ENCODE measurements around the gene POLL.

Gene POLL

DNA sequence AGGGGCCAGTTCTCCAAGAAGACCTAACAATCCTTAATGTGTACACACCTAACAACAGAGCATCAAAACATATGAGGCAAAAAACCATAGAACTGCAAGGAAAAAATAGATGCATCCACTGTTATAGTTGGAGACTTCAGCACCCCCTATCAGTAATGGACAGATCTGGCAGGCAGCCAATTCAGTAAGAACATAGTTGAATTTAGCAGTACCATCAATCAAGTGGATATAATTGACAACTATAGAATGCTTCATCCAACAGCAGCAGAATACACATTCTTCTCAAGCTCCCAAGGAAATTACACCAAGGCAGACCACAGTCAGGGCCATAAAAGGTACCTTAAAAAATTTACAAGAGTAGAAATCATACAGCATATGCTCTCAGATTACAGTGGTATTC, 42.2 kb downstream of the POLL start:
- Histone ChIP-seq H3K4ac (ENCODE audit: low read length) (no peak overlapping the region), H4K8ac (ENCODE audit: low read depth, low read length) (no peak overlapping the region), H3K9ac (ENCODE audit: low read depth, low read length, poor library complexity) (no peak overlapping the region), H2BK15ac (ENCODE audit: low read length) (no peak overlapping the region), H2AK5ac (ENCODE audit: low read depth, low read length) (no peak overlapping the region), H3K14ac (ENCODE audit: low read length) (no peak overlapping the region), H2BK12ac (ENCODE audit: low read length) (no peak overlapping the region), H3K27ac (replicated peaks; ENCODE audit: low read length) (no peak overlapping the region), H3K18ac (ENCODE audit: low read length) (no peak overlapping the region), H3K36me3 (replicated peaks in 1 of 2; ENCODE audit: control insufficient read depth in 2 of 2, insufficient read depth in 2 of 2, low read length in 2 of 2) (peaks cover 0 to 4% of the 10 kb centered on the region in 2 donors), H2BK120ac (ENCODE audit: low read depth, low read length) (no peak overlapping the region), H3K4me1 (ENCODE audit: control insufficient read depth in 2 of 2, insufficient read depth in 1 of 2, low read depth in 1 of 2, low read length in 2 of 2) (no peaks in the 10 kb centered on the region), H3K9me3 (replicated peaks in 1 of 2; ENCODE audit: control insufficient read depth in 2 of 2, insufficient read depth in 1 of 2, low read depth in 1 of 2, low read length in 2 of 2) (no peaks in the 10 kb centered on the region), H3K4me3 (ENCODE audit: low read length in 2 of 2) (no peak overlapping the region), H3K79me1 (ENCODE audit: low read depth, low read length) (no peaks in the 10 kb centered on the region), H3K23ac (ENCODE audit: low read depth, low read length, poor library complexity) (no peak overlapping the region), H4K91ac (ENCODE audit: low read depth, low read length, poor library complexity) (no peak overlapping the region), H2BK5ac (ENCODE audit: low read length) (no peak overlapping the region), H3K27me3 (ENCODE audit: control insufficient read depth in 3 of 3, insufficient read depth in 3 of 3, low read depth in 1 of 3, low read length in 3 of 3) (no peaks in the 10 kb centered on the region), H3K4me2 (ENCODE audit: insufficient read depth, low read length, poor library complexity, severe bottlenecking) (no peak overlapping the region), H2AFZ (ENCODE audit: low read length) (no peak overlapping the region)
- no peak for DNase-seq (ENCODE audit: low spot score)

DNA sequence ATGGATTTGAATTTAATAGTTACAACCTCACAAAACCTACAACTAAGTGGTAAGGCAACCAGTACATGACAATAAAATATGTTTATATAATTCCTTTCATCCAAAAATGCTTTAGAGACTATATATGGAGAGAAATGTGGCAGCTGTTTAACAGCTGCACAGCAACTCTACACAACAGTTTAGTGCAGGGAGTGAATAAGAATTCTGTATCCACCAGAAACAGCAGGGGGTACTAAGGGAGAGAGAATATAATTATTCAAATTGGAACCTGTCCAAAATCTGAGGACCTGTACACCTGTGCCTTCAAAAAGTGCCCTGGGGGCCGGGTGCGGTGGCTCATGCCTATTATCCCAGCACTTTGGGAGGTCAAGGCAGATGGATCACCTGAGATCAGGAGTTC, 49.6 kb downstream of the POLL start:
- Histone ChIP-seq H2BK15ac (ENCODE audit: low read length) (no peak overlapping the region), H2BK5ac (ENCODE audit: low read length) (no peak overlapping the region), H3K9ac (ENCODE audit: low read depth, low read length, poor library complexity) (no peak overlapping the region), H2BK12ac (ENCODE audit: low read length) (no peak overlapping the region), H3K4me1 (ENCODE audit: control insufficient read depth in 2 of 2, insufficient read depth in 1 of 2, low read depth in 1 of 2, low read length in 2 of 2) (peaks cover 2 to 4% of the 10 kb centered on the region in 2 donors), H3K4me2 (ENCODE audit: insufficient read depth, low read length, poor library complexity, severe bottlenecking) (no peak overlapping the region), H3K36me3 (replicated peaks in 1 of 2; ENCODE audit: control insufficient read depth in 2 of 2, insufficient read depth in 2 of 2, low read length in 2 of 2) (peaks cover 2 to 24% of the 10 kb centered on the region in 2 donors), H3K9me3 (replicated peaks in 1 of 2; ENCODE audit: control insufficient read depth in 2 of 2, insufficient read depth in 1 of 2, low read depth in 1 of 2, low read length in 2 of 2) (no peaks in the 10 kb centered on the region), H4K8ac (ENCODE audit: low read depth, low read length) (no peak overlapping the region), H3K27me3 (ENCODE audit: control insufficient read depth in 3 of 3, insufficient read depth in 3 of 3, low read depth in 1 of 3, low read length in 3 of 3) (no peaks in the 10 kb centered on the region), H3K18ac (ENCODE audit: low read length) (no peak overlapping the region), H3K23ac (ENCODE audit: low read depth, low read length, poor library complexity) (no peak overlapping the region), H2AK5ac (ENCODE audit: low read depth, low read length) (no peak overlapping the region), H3K4ac (ENCODE audit: low read length) (no peak overlapping the region), H3K14ac (ENCODE audit: low read length) (no peak overlapping the region), H4K91ac (ENCODE audit: low read depth, low read length, poor library complexity) (no peak overlapping the region), H3K27ac (replicated peaks; ENCODE audit: low read length) (no peak overlapping the region), H3K4me3 (ENCODE audit: low read length in 2 of 2) (no peak overlapping the region), H2BK120ac (ENCODE audit: low read depth, low read length) (no peak overlapping the region), H2AFZ (ENCODE audit: low read length) (no peak overlapping the region), H3K79me1 (ENCODE audit: low read depth, low read length) (no peaks in the 10 kb centered on the region)
- no peak for DNase-seq (ENCODE audit: low spot score)
- no CpG with 5 or more reads among the region's 2 CpGs for WGBS, 2 donors (ENCODE audit: extremely low coverage in 2 of 2, insufficient read length in 2 of 2, insufficient replicate concordance in 1 of 2)

DNA sequence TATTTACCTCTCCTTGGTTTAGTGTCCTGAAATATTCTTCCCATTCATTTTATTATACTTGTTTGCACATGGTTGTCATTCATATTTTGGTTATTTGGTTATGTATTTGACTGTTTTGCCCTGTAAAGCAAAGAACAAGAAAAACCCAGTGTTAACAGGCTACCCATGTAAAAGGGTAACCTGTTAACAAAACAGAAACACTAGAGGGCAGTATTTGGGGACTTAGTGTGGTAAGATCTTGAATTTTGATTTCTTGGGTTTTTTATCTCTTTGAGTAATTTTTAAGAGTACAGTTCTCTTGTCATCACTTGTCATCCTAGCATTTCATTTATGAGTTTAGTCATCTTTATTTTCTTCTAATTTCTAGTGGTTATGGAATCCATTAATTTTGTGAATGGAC, 51.3 kb downstream of the POLL start:
- H3K14ac ChIP-seq (ENCODE audit: low read length), result no peak overlapping the region
- H2BK15ac ChIP-seq (ENCODE audit: low read length), result no peak overlapping the region
- no peak overlapping the region for H3K27ac ChIP-seq (replicated peaks; ENCODE audit: low read length)
- peaks cover 2 to 4% of the 10 kb centered on the region in 2 donors for H3K4me1 ChIP-seq (ENCODE audit: control insufficient read depth in 2 of 2, insufficient read depth in 1 of 2, low read depth in 1 of 2, low read length in 2 of 2)
- H3K4me3 ChIP-seq (ENCODE audit: low read length in 2 of 2), result no peak overlapping the region
- no peak overlapping the region for H2BK5ac ChIP-seq (ENCODE audit: low read length)
- no peak overlapping the region for H3K4ac ChIP-seq (ENCODE audit: low read length)
- H2BK12ac ChIP-seq (ENCODE audit: low read length), result no peak overlapping the region
- H2AFZ ChIP-seq (ENCODE audit: low read length), result no peak overlapping the region
- H3K36me3 ChIP-seq (replicated peaks in 1 of 2; ENCODE audit: control insufficient read depth in 2 of 2, insufficient read depth in 2 of 2, low read length in 2 of 2), result peaks cover 2 to 34% of the 10 kb centered on the region in 2 donors
- H3K9me3 ChIP-seq (replicated peaks in 1 of 2; ENCODE audit: control insufficient read depth in 2 of 2, insufficient read depth in 1 of 2, low read depth in 1 of 2, low read length in 2 of 2), result no peaks in the 10 kb centered on the region
- no peaks in the 10 kb centered on the region for H3K27me3 ChIP-seq (ENCODE audit: control insufficient read depth in 3 of 3, insufficient read depth in 3 of 3, low read depth in 1 of 3, low read length in 3 of 3)
- no peak overlapping the region for H3K9ac ChIP-seq (ENCODE audit: low read depth, low read length, poor library complexity)
- no peak overlapping the region for H4K91ac ChIP-seq (ENCODE audit: low read depth, low read length, poor library complexity)
- H2AK5ac ChIP-seq (ENCODE audit: low read depth, low read length), result no peak overlapping the region
- H4K8ac ChIP-seq (ENCODE audit: low read depth, low read length), result no peak overlapping the region
- no peak overlapping the region for H2BK120ac ChIP-seq (ENCODE audit: low read depth, low read length)
- DNase-seq (ENCODE audit: low spot score), result no peak
- no peaks in the 10 kb centered on the region for H3K79me1 ChIP-seq (ENCODE audit: low read depth, low read length)
- no peak overlapping the region for H3K4me2 ChIP-seq (ENCODE audit: insufficient read depth, low read length, poor library complexity, severe bottlenecking)
- H3K23ac ChIP-seq (ENCODE audit: low read depth, low read length, poor library complexity), result no peak overlapping the region
- no peak overlapping the region for H3K18ac ChIP-seq (ENCODE audit: low read length)

DNA sequence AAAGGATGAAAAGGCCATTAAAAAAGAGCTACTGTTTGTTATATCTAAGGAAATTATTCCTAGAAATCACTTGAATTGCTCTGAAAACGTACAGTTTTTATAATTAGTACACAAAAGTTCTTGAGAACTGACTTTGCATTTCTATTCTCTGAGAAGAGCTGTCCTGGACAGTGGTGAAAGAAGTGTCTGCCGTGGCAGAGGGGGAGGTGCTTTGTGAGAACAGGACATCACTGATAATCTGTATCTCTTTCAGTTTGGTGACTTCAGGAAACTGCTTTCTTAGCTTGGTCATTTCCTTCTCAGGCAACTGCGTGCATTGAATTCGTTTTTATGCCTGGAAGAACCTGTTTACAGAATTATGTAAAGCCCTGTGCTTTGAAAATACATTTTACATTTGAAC, 52.1 kb downstream of the POLL start:
- Histone ChIP-seq H3K4me2 (ENCODE audit: insufficient read depth, low read length, poor library complexity, severe bottlenecking) (no peak overlapping the region), H3K14ac (ENCODE audit: low read length) (no peak overlapping the region), H3K27me3 (ENCODE audit: control insufficient read depth in 3 of 3, insufficient read depth in 3 of 3, low read depth in 1 of 3, low read length in 3 of 3) (no peaks in the 10 kb centered on the region), H2AK5ac (ENCODE audit: low read depth, low read length) (no peak overlapping the region), H3K18ac (ENCODE audit: low read length) (no peak overlapping the region), H2BK15ac (ENCODE audit: low read length) (no peak overlapping the region), H3K4ac (ENCODE audit: low read length) (no peak overlapping the region), H4K91ac (ENCODE audit: low read depth, low read length, poor library complexity) (no peak overlapping the region), H2BK5ac (ENCODE audit: low read length) (no peak overlapping the region), H3K23ac (ENCODE audit: low read depth, low read length, poor library complexity) (no peak overlapping the region), H3K4me1 (ENCODE audit: control insufficient read depth in 2 of 2, insufficient read depth in 1 of 2, low read depth in 1 of 2, low read length in 2 of 2) (peaks cover 2 to 4% of the 10 kb centered on the region in 2 donors), H3K4me3 (ENCODE audit: low read length in 2 of 2) (no peak overlapping the region), H3K9me3 (replicated peaks in 1 of 2; ENCODE audit: control insufficient read depth in 2 of 2, insufficient read depth in 1 of 2, low read depth in 1 of 2, low read length in 2 of 2) (no peaks in the 10 kb centered on the region), H3K9ac (ENCODE audit: low read depth, low read length, poor library complexity) (no peak overlapping the region), H2BK120ac (ENCODE audit: low read depth, low read length) (no peak overlapping the region), H2AFZ (ENCODE audit: low read length) (no peak overlapping the region), H3K36me3 (replicated peaks in 1 of 2; ENCODE audit: control insufficient read depth in 2 of 2, insufficient read depth in 2 of 2, low read length in 2 of 2) (peaks cover 2 to 34% of the 10 kb centered on the region in 2 donors), H3K79me1 (ENCODE audit: low read depth, low read length) (no peaks in the 10 kb centered on the region), H2BK12ac (ENCODE audit: low read length) (no peak overlapping the region), H4K8ac (ENCODE audit: low read depth, low read length) (no peak overlapping the region), H3K27ac (replicated peaks; ENCODE audit: low read length) (no peak overlapping the region)
- no CpG with 5 or more reads among the region's 4 CpGs for WGBS, 2 donors (ENCODE audit: extremely low coverage in 2 of 2, insufficient read length in 2 of 2, insufficient replicate concordance in 1 of 2)
- no peak for DNase-seq (ENCODE audit: low spot score)
